Caco-2 (cell line): Measurements from ENCODE around the gene URM1. TPM values are rescaled to one million over a fixed set of nuclear protein-coding genes. Genes with fewer than 3 reads are reported as not detected.

Source experiments
- BruUV-seq: library from RNA; stranded (reverse); fragments of 400-500 nt; replicated peaks from 2 replicates; lab custom pipeline; 2021; lab: Mats Ljungman, UMichigan
- CTCF ChIA-PET: fragments of 300-600 bp; sonication (Branson Sonifier 250); formaldehyde crosslinking; loops from one replicate; lab custom pipeline; 2022; ENCODE audit warnings: antibody characterized with exemption; lab: Charles Lee
- POLR2A ChIA-PET: fragments of 300-600 bp; sonication (Branson Sonifier 250); formaldehyde crosslinking; loops from one replicate; lab custom pipeline; 2022; ENCODE audit warnings: antibody characterized with exemption; lab: Charles Lee
- DNase-seq, 2 experiments: peaks; one replicate each; pipeline versions ENCODE4 v3.0.0 to v3.0.0-alpha.2; 2020 to 2022
- H3K27me3 ChIP-seq: replicated peaks from 2 replicates; pipeline ENCODE4 v1.6.0; 2011; ENCODE audit warnings: low read length; ENCODE audit not compliant: control insufficient read depth, insufficient read depth
- H3K36me3 ChIP-seq: 2 replicates; pipeline ENCODE4 v1.5.1; 2011; ENCODE audit warnings: low read length; ENCODE audit not compliant: control insufficient read depth, insufficient read depth
- H3K4me1 ChIP-seq: fragments of 250-450 bp; sonication (Bioruptor Pico); 2 replicates; pipeline ENCODE4 v1.5.1; 2020; ENCODE audit warnings: mild to moderate bottlenecking
- H3K4me3 ChIP-seq: 2 replicates; pipeline ENCODE4 v1.5.1; 2011; ENCODE audit warnings: low read depth, mild to moderate bottlenecking, control low read depth, low read length
- H3K9me3 ChIP-seq: fragments of 250-450 bp; sonication (Bioruptor Pico); 2 replicates; pipeline ENCODE4 v1.5.1; 2020; ENCODE audit warnings: mild to moderate bottlenecking, moderate library complexity
- H3K27ac Mint-ChIP-seq: one replicate; pipeline ENCODE4 v1.8.0; 2022; ENCODE audit warnings: mixed read lengths; ENCODE audit not compliant: unreplicated experiment
- H3K27me3 Mint-ChIP-seq: one replicate; pipeline ENCODE4 v1.8.0; 2022; ENCODE audit warnings: mixed read lengths; ENCODE audit not compliant: insufficient read depth, unreplicated experiment
- H3K36me3 Mint-ChIP-seq: one replicate; pipeline ENCODE4 v1.8.0; 2022; ENCODE audit warnings: mild to moderate bottlenecking, mixed read lengths; ENCODE audit not compliant: insufficient read depth, unreplicated experiment
- H3K4me1 Mint-ChIP-seq: one replicate; pipeline ENCODE4 v1.8.0; 2022; ENCODE audit warnings: low read depth, mixed read lengths; ENCODE audit not compliant: unreplicated experiment
- H3K4me3 Mint-ChIP-seq: one replicate; pipeline ENCODE4 v1.8.0; 2022; ENCODE audit warnings: mild to moderate bottlenecking, moderate library complexity, mixed read lengths; ENCODE audit not compliant: unreplicated experiment
- H3K9me3 Mint-ChIP-seq: one replicate; pipeline ENCODE4 v1.8.0; 2022; ENCODE audit warnings: mixed read lengths; ENCODE audit not compliant: unreplicated experiment
- CTCF ChIP-seq, 2 experiments: fragments of 200-600 bp in 1 of 2; IDR thresholded peaks; 1 replicate in 1 of 2; 2 replicates in 1 of 2; pipeline versions ENCODE4 v1.5.1 to v1.8.0; 2011 to 2022; ENCODE audit warnings: antibody characterized with exemption in 1 of 2, control low read depth in 1 of 2, inconsistent platforms in 1 of 2, low read depth in 1 of 2, low read length in 1 of 2, mild to moderate bottlenecking in 1 of 2, moderate library complexity in 1 of 2; ENCODE audit not compliant: insufficient read depth in 1 of 2, severe bottlenecking in 1 of 2, unreplicated experiment in 1 of 2
- intact Hi-C: fragments of 100-400 bp; cut with micrococcal nuclease; formaldehyde crosslinking; loops from one replicate; pipeline ENCODE4 v1.10.0; 2022; ENCODE audit not compliant: unreplicated experiment
- total RNA-seq: library from RNA; stranded (reverse); gene quantifications from 2 replicates; pipeline ENCODE4 v1.2.3, GENCODE V29; 2022

Gene URM1
- total RNA-seq, 1 experiment from 2014 or later, result 55.9 TPM

- no peak for TF ChIP-seq CTCF (IDR thresholded peaks at IDR 0.05; ENCODE audit: insufficient read depth in 1 of 2, low read depth in 1 of 2, low read length in 1 of 2, severe bottlenecking in 1 of 2, unreplicated experiment in 1 of 2)
- 0 out of 2 replicates have a peak, but pooled peaks cover 4% of the 10 kb centered on the region for H3K4me1 ChIP-seq
- peaks cover 1% of the 10 kb centered on the region for H3K4me1 Mint-ChIP-seq
- H3K4me3 Mint-ChIP-seq, result peak within 1 kb of the TSS; percentile 91
- DNase-seq, result peak; percentile 92 to 94
- peak within 1 kb of the TSS; percentile 96 for H3K27ac Mint-ChIP-seq
- H3K4me3 ChIP-seq, result peak within 1 kb of the TSS; percentile 83
- H3K27me3 ChIP-seq, result no peaks in the 10 kb centered on the region
- H3K9me3 ChIP-seq, result no peaks in the 10 kb centered on the region
- no peaks in the 10 kb centered on the region for H3K36me3 ChIP-seq
- intact Hi-C loops, result loop anchor here (1.0 kb wide), 1 partner anchor 19 kb away; no protein-coding TSS in a partner anchor
- TSS peak; percentile 71 for BruUV-seq
- peaks cover 30% of the 10 kb centered on the region for H3K36me3 Mint-ChIP-seq
- CTCF ChIA-PET, result no interaction called here
- H3K9me3 Mint-ChIP-seq, result no peaks in the 10 kb centered on the region
- POLR2A ChIA-PET, result no interaction called here
- no peaks in the 10 kb centered on the region for H3K27me3 Mint-ChIP-seq
Observed at GRCh38 chr9:128322404-128323211, 48.6 kb upstream of the URM1 start, which contains the start of the genes COQ4 and TRUB2. Gene COQ4, plus strand, starts transcription at chr9:128322839. Its CDS starts 20 bp downstream, at chr9:128322859. Gene TRUB2, minus strand, starts transcription at chr9:128322447. Its CDS starts 39 bp downstream, at chr9:128322408.

GRCh38 chr9:128323212-128323730 lies 47.9 kb upstream of the URM1 start:
- peak overlapping the region; percentile 96 for H3K27ac Mint-ChIP-seq
- intact Hi-C loops, result no loop called here
- Histone ChIP-seq H3K27me3 (no peaks in the 10 kb centered on the region), H3K4me1 (peaks cover 8% of the 10 kb centered on the region), H3K9me3 (no peaks in the 10 kb centered on the region), H3K4me3 (peak overlapping the region; percentile 83), H3K36me3 (no peaks in the 10 kb centered on the region)
- CTCF ChIA-PET, result interaction anchor here (0.5 kb wide), 1 partner anchor 28 kb away, joined by 4 read pairs; no protein-coding TSS in a partner anchor
- peaks cover 30% of the 10 kb centered on the region for H3K36me3 Mint-ChIP-seq
- no peaks in the 10 kb centered on the region for H3K9me3 Mint-ChIP-seq
- peak overlapping the region; percentile 91 for H3K4me3 Mint-ChIP-seq
- H3K4me1 Mint-ChIP-seq, result peaks cover 7% of the 10 kb centered on the region
- no peaks in the 10 kb centered on the region for H3K27me3 Mint-ChIP-seq
- no TSS peak for BruUV-seq
- POLR2A ChIA-PET, result no interaction called here
- TF ChIP-seq CTCF (IDR thresholded peaks at IDR 0.05; ENCODE audit: insufficient read depth in 1 of 2, low read depth in 1 of 2, low read length in 1 of 2, severe bottlenecking in 1 of 2, unreplicated experiment in 1 of 2), result no peak
- no peak for DNase-seq

- POLR2A ChIA-PET, result no interaction called here
- BruUV-seq, result no TSS peak
- H3K36me3 ChIP-seq, result 0 out of 2 replicates have a peak, but pooled peaks cover 1% of the 10 kb centered on the region
Observed at GRCh38 chr9:128323791-128324190, 47.4 kb upstream of the URM1 start.

More at GRCh38 chr9:128323791-128324190, 47.4 kb upstream of the URM1 start:
- Mint-ChIP-seq H3K9me3 (no peaks in the 10 kb centered on the region), H3K27ac (peak overlapping the region; percentile 96), H3K4me1 (peaks cover 7% of the 10 kb centered on the region), H3K4me3 (peak overlapping the region; percentile 91), H3K36me3 (peaks cover 34% of the 10 kb centered on the region), H3K27me3 (no peaks in the 10 kb centered on the region)
- H3K4me1 ChIP-seq, result peaks cover 13% of the 10 kb centered on the region
- intact Hi-C loops, result no loop called here
- no peaks in the 10 kb centered on the region for H3K9me3 ChIP-seq
- H3K27me3 ChIP-seq, result no peaks in the 10 kb centered on the region
- CTCF ChIA-PET, result interaction anchor here (0.5 kb wide), 1 partner anchor 28 kb away, joined by 4 read pairs; no protein-coding TSS in a partner anchor
- no peak for TF ChIP-seq CTCF (IDR thresholded peaks at IDR 0.05; ENCODE audit: insufficient read depth in 1 of 2, low read depth in 1 of 2, low read length in 1 of 2, severe bottlenecking in 1 of 2, unreplicated experiment in 1 of 2)
- peak overlapping the region; percentile 83 for H3K4me3 ChIP-seq
- no peak for DNase-seq
